ENCODE data around the gene UFSP1. TPM values are rescaled to one million over a fixed set of nuclear protein-coding genes. Genes with fewer than 3 reads are reported as not detected.
A peak's percentile ranks its signal among the peaks of the same experiment; 100 is the strongest.

The UFSP1 gene
- total RNA-seq, 1 donor from 2014 or later = 3.4 TPM

DNA sequence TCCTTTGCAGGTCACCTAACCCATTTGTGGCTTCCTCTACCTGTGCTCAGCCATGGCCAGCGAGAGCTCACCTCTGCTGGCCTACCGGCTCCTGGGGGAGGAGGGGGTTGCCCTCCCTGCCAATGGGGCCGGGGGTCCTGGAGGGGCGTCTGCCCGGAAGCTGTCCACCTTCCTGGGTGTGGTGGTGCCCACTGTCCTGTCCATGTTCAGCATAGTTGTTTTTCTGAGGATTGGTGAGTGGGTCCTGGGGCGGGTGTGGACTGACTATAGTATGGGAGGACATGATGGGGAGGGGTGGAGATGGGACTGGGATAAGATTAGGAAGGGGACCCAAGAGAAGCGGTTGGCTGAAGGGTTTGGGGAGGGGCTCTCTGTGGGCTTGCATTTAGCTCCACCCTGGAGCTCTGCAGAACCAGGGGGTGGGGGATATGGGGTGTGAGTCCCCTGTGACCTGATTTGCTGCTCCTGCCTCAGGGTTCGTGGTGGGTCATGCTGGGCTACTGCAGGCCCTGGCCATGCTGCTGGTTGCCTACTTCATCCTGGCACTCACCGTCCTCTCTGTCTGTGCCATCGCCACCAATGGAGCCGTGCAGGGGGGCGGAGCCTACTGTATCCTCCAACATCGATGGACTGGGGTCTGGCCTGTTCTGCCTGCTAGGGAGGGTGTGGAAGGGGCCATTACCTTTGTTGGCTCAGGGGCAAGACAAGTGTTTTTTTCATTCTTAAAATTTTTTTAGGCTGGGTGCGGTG lies 35.2 kb downstream of the UFSP1 start:
- Histone ChIP-seq H3K4me1 (peaks cover 28% of the 10 kb centered on the region), H3K27ac (no peak overlapping the region), H3K36me3 (no peaks in the 10 kb centered on the region), H3K4me3 (no peak overlapping the region), H3K27me3 (no peaks in the 10 kb centered on the region), H3K9me3 (no peaks in the 10 kb centered on the region)
- intact Hi-C loops (cut with DNase I) = loop anchor here (5.0 kb wide), 2 partner anchors 57 to 147 kb away; partner anchors contain the start of gene POP7
- no peak for DNase-seq (ENCODE audit: extremely low spot score in 2 of 2)
- TF ChIP-seq POLR2A (IDR thresholded peaks at IDR 0.05) (no peak), CTCF (IDR thresholded peaks at IDR 0.05) (no peak), POLR2AphosphoS5 (IDR thresholded peaks at IDR 0.05; ENCODE audit: insufficient read depth in 1 of 2, low read depth in 1 of 2) (no peak)

GRCh38 chr7:100852048-100852872 lies 37.3 kb downstream of the UFSP1 start, which contains the start of gene SLC12A9:
Gene SLC12A9, plus strand, starts transcription at chr7:100852713. Its CDS starts 1,485 bp downstream, at chr7:100854198.
- DNase-seq (ENCODE audit: extremely low spot score in 2 of 2) = no peak
- Histone ChIP-seq H3K27me3 (no peaks in the 10 kb centered on the region), H3K9me3 (no peaks in the 10 kb centered on the region), H3K36me3 (no peaks in the 10 kb centered on the region), H3K4me1 (peaks cover 28% of the 10 kb centered on the region), H3K27ac (peak within 1 kb of the TSS; percentile 7), H3K4me3 (peak within 1 kb of the TSS; percentile 58 to 67)
- intact Hi-C loops (cut with DNase I) = loop anchor here (5.0 kb wide), 2 partner anchors 55 to 145 kb away; partner anchors contain the start of gene POP7
- TF ChIP-seq POLR2AphosphoS5 (IDR thresholded peaks at IDR 0.05; ENCODE audit: insufficient read depth in 1 of 2, low read depth in 1 of 2) (peak; percentile 59 to 67), POLR2A (IDR thresholded peaks at IDR 0.05) (peak in 1 of 2 donors; percentile 38), CTCF (IDR thresholded peaks at IDR 0.05) (peak; percentile 74 to 99 (median 93))

DNA sequence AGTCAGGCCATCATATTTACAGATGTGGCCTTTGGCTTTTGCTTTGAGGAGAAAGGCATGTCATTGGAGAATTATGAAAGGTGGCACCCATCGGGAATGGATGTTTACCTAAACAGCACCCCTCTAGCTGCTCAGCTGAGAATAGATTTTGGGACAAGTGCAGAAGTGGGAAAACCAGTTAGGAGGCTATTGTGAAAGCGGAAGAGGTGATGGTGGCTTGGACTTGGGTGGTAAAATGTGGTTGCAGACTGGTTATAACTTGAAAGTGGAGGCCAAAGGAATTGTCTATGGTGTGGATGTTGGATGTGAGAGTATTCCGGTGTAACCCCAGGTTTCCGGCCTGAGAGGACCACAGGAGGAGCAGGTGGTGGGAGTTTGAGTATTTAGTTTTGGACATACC lies 42.2 kb downstream of the UFSP1 start:
- Histone ChIP-seq H3K27ac (no peak overlapping the region), H3K4me1 (peaks cover 8% of the 10 kb centered on the region), H3K36me3 (no peaks in the 10 kb centered on the region), H3K9me3 (no peaks in the 10 kb centered on the region), H3K4me3 (no peak overlapping the region), H3K27me3 (no peaks in the 10 kb centered on the region)
- TF ChIP-seq POLR2A (IDR thresholded peaks at IDR 0.05) (no peak), POLR2AphosphoS5 (IDR thresholded peaks at IDR 0.05; ENCODE audit: insufficient read depth in 1 of 2, low read depth in 1 of 2) (no peak), CTCF (IDR thresholded peaks at IDR 0.05) (no peak)
- no peak for DNase-seq (ENCODE audit: extremely low spot score in 2 of 2)
- intact Hi-C loops (cut with DNase I) = no loop called here

- Histone ChIP-seq H3K9me3 (no peaks in the 10 kb centered on the region), H3K36me3 (no peaks in the 10 kb centered on the region), H3K4me1 (peaks cover 12% of the 10 kb centered on the region), H3K4me3 (no peak overlapping the region), H3K27me3 (no peaks in the 10 kb centered on the region), H3K27ac (no peak overlapping the region)
- TF ChIP-seq POLR2A (IDR thresholded peaks at IDR 0.05) = no peak
- no peak for TF ChIP-seq POLR2AphosphoS5 (IDR thresholded peaks at IDR 0.05; ENCODE audit: insufficient read depth in 1 of 2, low read depth in 1 of 2)
- no peak for TF ChIP-seq CTCF (IDR thresholded peaks at IDR 0.05)
- no peak for DNase-seq (ENCODE audit: extremely low spot score in 2 of 2)
- intact Hi-C loops (cut with DNase I) = no loop called here
These were observed 48.9 kb downstream of the UFSP1 start for GRCh38 chr7:100840470-100841100.

Measured in vagina (tissue), 2 donors.